BLaER1 (cell line): ENCODE measurements around the gene CPPED1.
"Not testable (repeated sequence)": the region's sequence is repeated elsewhere in the genome, so short reads cannot be mapped to it uniquely, and the experiment has no call there.

Source experiments
- H3K27ac ChIP-seq: shearing (Covaris generic); formaldehyde crosslinking; 2 replicates; pipeline ENCODE4 v1.8.1; 2022
- H3K27me3 ChIP-seq: shearing (Covaris generic); formaldehyde crosslinking; 2 replicates; pipeline ENCODE4 v1.8.1; 2022
- H3K36me3 ChIP-seq: shearing (Covaris generic); formaldehyde crosslinking; 2 replicates; pipeline ENCODE4 v1.8.1; 2022
- H3K4me1 ChIP-seq: shearing (Covaris generic); formaldehyde crosslinking; 2 replicates; pipeline ENCODE4 v1.8.1; 2022
- H3K4me2 ChIP-seq: shearing (Covaris generic); formaldehyde crosslinking; 2 replicates; pipeline ENCODE4 v1.8.1; 2022
- H3K4me3 ChIP-seq: shearing (Covaris generic); formaldehyde crosslinking; 2 replicates; pipeline ENCODE4 v1.8.1; 2022
- H3K9ac ChIP-seq: shearing (Covaris generic); formaldehyde crosslinking; 2 replicates; pipeline ENCODE4 v1.8.1; 2022
- H3K9me3 ChIP-seq: shearing (Covaris generic); formaldehyde crosslinking; 2 replicates; pipeline ENCODE4 v1.8.1; 2022
- H4K20me1 ChIP-seq: shearing (Covaris generic); formaldehyde crosslinking; 2 replicates; pipeline ENCODE4 v1.8.1; 2022
- Cebpa-rat ChIP-seq: shearing (Covaris generic); IDR thresholded peaks from 2 replicates; pipeline ENCODE4 v1.8.1; 2022

CPPED1 gene

GRCh38 chr16:12793120-12793864, 10.4 kb downstream of the CPPED1 start:
- Histone ChIP-seq H3K36me3 (peaks cover 32% of the 10 kb centered on the region), H3K4me3 (no peak overlapping the region), H3K9me3 (peaks cover 24% of the 10 kb centered on the region), H3K27ac (no peak overlapping the region), H3K4me1 (peaks cover 6% of the 10 kb centered on the region; the same call in 1 of the 2 replicates), H3K4me2 (no peak overlapping the region), H3K9ac (no peak overlapping the region), H4K20me1 (no peaks in the 10 kb centered on the region), H3K27me3 (no peaks in the 10 kb centered on the region)
- no peak for TF ChIP-seq Cebpa-rat

- Histone ChIP-seq H3K36me3 (peaks cover 38% of the 10 kb centered on the region), H3K9me3 (peaks cover 32% of the 10 kb centered on the region)
- not testable (repeated sequence) for H3K9ac ChIP-seq, H3K27me3 ChIP-seq, H3K4me3 ChIP-seq, H3K27ac ChIP-seq, H3K4me2 ChIP-seq, H3K4me1 ChIP-seq, H4K20me1 ChIP-seq
These were observed 11.2 kb downstream of the CPPED1 start for GRCh38 chr16:12792528-12792927.

GRCh38 chr16:12791340-12791739, 12.3 kb downstream of the CPPED1 start:
- H3K4me2 ChIP-seq = no peak overlapping the region
- H3K9me3 ChIP-seq = peaks cover 35% of the 10 kb centered on the region
- H3K9ac ChIP-seq = no peak overlapping the region
- peaks cover 43% of the 10 kb centered on the region for H3K36me3 ChIP-seq
- no peak overlapping the region for H3K27ac ChIP-seq
- H3K27me3 ChIP-seq = no peaks in the 10 kb centered on the region
- TF ChIP-seq Cebpa-rat = no peak
- H3K4me1 ChIP-seq = peaks cover 6% of the 10 kb centered on the region; the same call in 1 of the 2 replicates
- no peak overlapping the region for H3K4me3 ChIP-seq
- H4K20me1 ChIP-seq = no peaks in the 10 kb centered on the region

GRCh38 chr16:12788758-12789157, 14.9 kb downstream of the CPPED1 start:
- no peaks in the 10 kb centered on the region for H4K20me1 ChIP-seq
- H3K36me3 ChIP-seq = peaks cover 55% of the 10 kb centered on the region
- H3K4me3 ChIP-seq = no peak overlapping the region
- no peak overlapping the region for H3K9ac ChIP-seq
- no peak overlapping the region for H3K27ac ChIP-seq
- TF ChIP-seq Cebpa-rat = no peak
- H3K4me1 ChIP-seq = no peaks in the 10 kb centered on the region
- no peak overlapping the region for H3K4me2 ChIP-seq
- no peaks in the 10 kb centered on the region for H3K27me3 ChIP-seq
- H3K9me3 ChIP-seq = peaks cover 41% of the 10 kb centered on the region

- Histone ChIP-seq H3K27ac (no peak overlapping the region), H3K4me1 (no peaks in the 10 kb centered on the region), H3K27me3 (no peaks in the 10 kb centered on the region), H3K4me3 (no peak overlapping the region), H3K9ac (no peak overlapping the region), H3K36me3 (peaks cover 38% of the 10 kb centered on the region), H3K9me3 (peaks cover 23% of the 10 kb centered on the region), H3K4me2 (no peak overlapping the region), H4K20me1 (no peaks in the 10 kb centered on the region)
- TF ChIP-seq Cebpa-rat = no peak
These were observed 17.6 kb downstream of the CPPED1 start for GRCh38 chr16:12786081-12786480.

GRCh38 chr16:12784076-12784475, 19.6 kb downstream of the CPPED1 start:
- H3K4me2 ChIP-seq = no peak overlapping the region
- H3K4me3 ChIP-seq = no peak overlapping the region
- H3K9ac ChIP-seq = no peak overlapping the region
- H3K4me1 ChIP-seq = no peaks in the 10 kb centered on the region
- peaks cover 23% of the 10 kb centered on the region for H3K9me3 ChIP-seq
- no peaks in the 10 kb centered on the region for H3K27me3 ChIP-seq
- no peak for TF ChIP-seq Cebpa-rat
- H4K20me1 ChIP-seq = no peaks in the 10 kb centered on the region
- H3K36me3 ChIP-seq = peaks cover 56% of the 10 kb centered on the region
- H3K27ac ChIP-seq = no peak overlapping the region

- Histone ChIP-seq H3K4me3 (no peak overlapping the region), H3K4me1 (no peaks in the 10 kb centered on the region), H3K9me3 (peaks cover 8% of the 10 kb centered on the region; the same call in 1 of the 2 replicates), H3K36me3 (peaks cover 52% of the 10 kb centered on the region), H3K27ac (no peak overlapping the region), H3K4me2 (no peak overlapping the region), H4K20me1 (no peaks in the 10 kb centered on the region), H3K27me3 (no peaks in the 10 kb centered on the region), H3K9ac (no peak overlapping the region)
- no peak for TF ChIP-seq Cebpa-rat
These were observed 21.9 kb downstream of the CPPED1 start for GRCh38 chr16:12781777-12782176.

GRCh38 chr16:12780467-12780866, 23.2 kb downstream of the CPPED1 start:
- H3K9ac ChIP-seq = no peak overlapping the region
- no peak overlapping the region for H3K4me3 ChIP-seq
- peaks cover 54% of the 10 kb centered on the region for H3K36me3 ChIP-seq
- no peaks in the 10 kb centered on the region for H4K20me1 ChIP-seq
- no peak overlapping the region for H3K4me2 ChIP-seq
- H3K4me1 ChIP-seq = no peaks in the 10 kb centered on the region
- no peak for TF ChIP-seq Cebpa-rat
- no peaks in the 10 kb centered on the region for H3K27me3 ChIP-seq
- no peak overlapping the region for H3K27ac ChIP-seq
- peaks cover 8% of the 10 kb centered on the region; the same call in 1 of the 2 replicates for H3K9me3 ChIP-seq

- H3K27ac ChIP-seq = no peak overlapping the region
These were observed 25.0 kb downstream of the CPPED1 start for GRCh38 chr16:12778726-12779125.

GRCh38 chr16:12775656-12776236, 27.9 kb downstream of the CPPED1 start:
- no peak overlapping the region for H3K4me2 ChIP-seq
- peaks cover 51% of the 10 kb centered on the region for H3K36me3 ChIP-seq
- TF ChIP-seq Cebpa-rat = no peak
- H3K9ac ChIP-seq = no peak overlapping the region
- H4K20me1 ChIP-seq = no peaks in the 10 kb centered on the region
- H3K27me3 ChIP-seq = no peaks in the 10 kb centered on the region
- H3K4me1 ChIP-seq = peaks cover 14% of the 10 kb centered on the region; the same call in 1 of the 2 replicates
- no peaks in the 10 kb centered on the region for H3K9me3 ChIP-seq
- no peak overlapping the region for H3K27ac ChIP-seq
- no peak overlapping the region for H3K4me3 ChIP-seq

More at GRCh38 chr16:12778726-12779125, 25.0 kb downstream of the CPPED1 start:
- no peaks in the 10 kb centered on the region for H4K20me1 ChIP-seq
- no peak overlapping the region for H3K4me2 ChIP-seq
- H3K9me3 ChIP-seq = peaks cover 1% of the 10 kb centered on the region; the same call in 1 of the 2 replicates
- H3K36me3 ChIP-seq = peaks cover 58% of the 10 kb centered on the region
- H3K4me3 ChIP-seq = no peak overlapping the region
- no peaks in the 10 kb centered on the region for H3K4me1 ChIP-seq
- no peaks in the 10 kb centered on the region for H3K27me3 ChIP-seq
- no peak overlapping the region for H3K9ac ChIP-seq
- TF ChIP-seq Cebpa-rat = no peak
